Mesothelial cell of epicardium (in vitro differentiated cells): Measurements from ENCODE around the gene LSS. TPM values are rescaled to one million over a fixed set of nuclear protein-coding genes. Genes with fewer than 3 reads are reported as not detected.

Source experiments
- DNase-seq, 2 experiments: peaks; one replicate each; pipeline ENCODE4 v3.0.0; 2021; ENCODE audit warnings: low spot score in 2 of 2; ENCODE audit not compliant: unreplicated experiment in 2 of 2
- H3K27ac Mint-ChIP-seq: 2 replicates; pipeline ENCODE4 v1.8.0; 2021; ENCODE audit warnings: mixed read lengths
- H3K27me3 Mint-ChIP-seq: 2 replicates; pipeline ENCODE4 v1.8.0; 2021; ENCODE audit warnings: low read depth, mixed read lengths
- H3K36me3 Mint-ChIP-seq: 2 replicates; pipeline ENCODE4 v1.8.0; 2021; ENCODE audit warnings: mixed read lengths
- H3K4me1 Mint-ChIP-seq: 2 replicates; pipeline ENCODE4 v1.8.0; 2021; ENCODE audit warnings: mixed read lengths
- H3K4me3 Mint-ChIP-seq: 2 replicates; pipeline ENCODE4 v1.8.0; 2021; ENCODE audit warnings: mild to moderate bottlenecking, moderate library complexity, mixed read lengths
- H3K9me3 Mint-ChIP-seq: 2 replicates; pipeline ENCODE4 v1.8.0; 2021; ENCODE audit warnings: mixed read lengths
- CTCF ChIP-seq: fragments of 200-600 bp; sonication (generic); IDR thresholded peaks from one replicate; pipeline ENCODE4 v1.5.0; 2021; ENCODE audit warnings: antibody characterized with exemption; ENCODE audit not compliant: unreplicated experiment
- total RNA-seq: library from RNA; stranded (reverse); gene quantifications from 3 replicates; pipeline ENCODE4 v1.2.1, GENCODE V29; 2021

Gene LSS
- total RNA-seq, 1 donor from 2014 or later: 85.8 TPM

DNA sequence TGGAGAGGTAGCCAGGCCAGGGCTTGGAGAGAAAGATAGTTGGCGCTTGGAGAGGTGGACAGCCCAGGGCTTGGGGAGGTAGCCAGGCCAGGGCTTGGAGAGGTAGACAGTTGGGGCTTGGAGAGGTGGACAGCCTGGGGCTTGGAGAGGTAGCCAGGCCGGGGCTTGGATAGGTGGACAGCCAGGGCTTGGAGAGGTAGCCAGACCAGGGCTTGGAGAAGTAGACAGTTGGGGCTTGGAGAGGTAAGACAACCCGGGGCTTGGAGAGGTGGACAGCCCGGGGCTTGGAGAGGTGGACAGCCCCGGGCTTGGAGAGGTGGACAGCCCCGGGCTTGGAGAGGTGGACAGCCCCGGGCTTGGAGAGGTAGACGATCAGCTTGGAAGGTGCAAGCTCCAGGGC, 7.7 kb downstream of the LSS start:
- Mint-ChIP-seq H3K36me3 (peaks cover 10% of the 10 kb centered on the region), H3K4me1 (peaks cover 3% of the 10 kb centered on the region), H3K9me3 (no peaks in the 10 kb centered on the region), H3K27me3 (no peaks in the 10 kb centered on the region), H3K27ac (no peak overlapping the region), H3K4me3 (no peak overlapping the region)
- no peak for DNase-seq
- TF ChIP-seq CTCF: no peak

DNA sequence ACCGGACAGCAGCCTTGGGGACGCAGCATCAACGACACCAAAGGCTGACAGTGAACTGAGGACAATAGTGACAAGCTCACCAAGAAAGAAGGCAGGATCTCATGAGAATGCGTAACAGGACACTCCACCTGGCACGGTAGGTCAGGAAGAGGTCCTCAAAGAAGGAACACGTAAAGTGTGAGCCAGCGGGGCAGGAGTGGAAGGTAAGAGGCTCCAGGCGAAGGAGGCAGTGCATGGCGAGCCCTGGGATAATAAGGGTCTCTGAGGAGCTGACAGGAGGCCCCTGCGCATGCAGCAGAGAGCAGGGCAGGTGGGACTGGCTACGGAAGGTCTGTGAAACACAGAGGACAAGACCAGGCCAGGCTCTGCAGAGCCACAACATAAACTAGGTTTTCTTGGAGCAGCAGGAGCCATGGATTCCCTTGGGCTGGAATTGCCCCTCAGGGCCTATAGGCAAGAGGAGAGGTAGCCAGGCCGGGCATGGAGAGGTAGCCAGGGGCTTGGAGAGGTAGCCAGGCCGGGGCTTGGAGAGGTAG, 8.2 kb downstream of the LSS start:
- Mint-ChIP-seq H3K9me3 (no peaks in the 10 kb centered on the region), H3K4me3 (no peak overlapping the region), H3K36me3 (peaks cover 5% of the 10 kb centered on the region), H3K27me3 (no peaks in the 10 kb centered on the region), H3K4me1 (no peaks in the 10 kb centered on the region), H3K27ac (no peak overlapping the region)
- DNase-seq: peak in 1 of 2 experiments; percentile 35
- TF ChIP-seq CTCF: no peak

GRCh38 chr21:46219591-46220239, 8.9 kb downstream of the LSS start:
- no peak overlapping the region for H3K27ac Mint-ChIP-seq
- H3K4me1 Mint-ChIP-seq: no peaks in the 10 kb centered on the region
- H3K4me3 Mint-ChIP-seq: no peak overlapping the region
- TF ChIP-seq CTCF: no peak
- DNase-seq: peak in 1 of 2 experiments; percentile 36
- H3K27me3 Mint-ChIP-seq: no peaks in the 10 kb centered on the region
- H3K9me3 Mint-ChIP-seq: no peaks in the 10 kb centered on the region
- H3K36me3 Mint-ChIP-seq: peaks cover 5% of the 10 kb centered on the region

GRCh38 chr21:46218906-46219590, 9.5 kb downstream of the LSS start:
- TF ChIP-seq CTCF: no peak
- no peaks in the 10 kb centered on the region for H3K9me3 Mint-ChIP-seq
- DNase-seq: peak in 1 of 2 experiments; percentile 34

DNA sequence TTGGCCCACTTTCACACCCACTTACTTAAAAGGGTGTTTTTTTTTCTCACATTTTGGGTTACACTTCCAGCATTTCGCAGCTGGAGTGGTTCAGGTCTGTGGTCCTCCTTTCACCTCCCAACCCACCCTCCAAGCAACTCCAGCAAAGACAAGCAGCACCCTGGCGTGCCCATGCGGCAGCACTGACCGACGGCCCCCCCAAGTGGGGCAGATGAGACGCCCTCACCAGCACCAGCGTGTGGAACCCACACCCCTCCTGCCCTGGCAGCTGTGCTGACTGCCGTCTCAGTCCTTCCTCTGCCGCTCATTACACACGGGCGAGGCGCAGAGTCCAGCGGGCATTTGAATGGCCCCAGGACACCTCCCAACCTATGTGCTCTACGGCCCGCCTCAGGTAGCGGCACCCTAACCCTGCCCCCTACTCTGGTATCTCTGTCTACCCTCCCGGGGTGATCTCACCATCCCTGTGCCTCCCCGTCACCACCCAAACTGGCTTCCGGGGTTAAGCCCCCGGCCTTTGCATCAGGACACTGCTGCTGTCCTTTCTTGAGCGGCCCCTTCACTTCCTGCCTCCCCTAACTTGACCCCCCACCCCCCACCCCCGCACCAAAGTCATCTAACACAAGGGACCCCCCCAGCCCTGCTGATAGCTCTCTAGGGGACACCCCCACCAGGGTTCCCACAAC, 10.9 kb downstream of the LSS start:
- DNase-seq: peak in 1 of 2 experiments; percentile 35
- Mint-ChIP-seq H3K27ac (no peak overlapping the region), H3K36me3 (peaks cover 5% of the 10 kb centered on the region), H3K9me3 (no peaks in the 10 kb centered on the region), H3K4me1 (no peaks in the 10 kb centered on the region), H3K4me3 (no peak overlapping the region), H3K27me3 (no peaks in the 10 kb centered on the region)
- no peak for TF ChIP-seq CTCF

More at GRCh38 chr21:46218906-46219590, 9.5 kb downstream of the LSS start:
- H3K27ac Mint-ChIP-seq: no peak overlapping the region
- H3K4me3 Mint-ChIP-seq: no peak overlapping the region
- no peaks in the 10 kb centered on the region for H3K4me1 Mint-ChIP-seq
- peaks cover 5% of the 10 kb centered on the region for H3K36me3 Mint-ChIP-seq
- no peaks in the 10 kb centered on the region for H3K27me3 Mint-ChIP-seq
